Natural killer cell (primary cell): Measurements from ENCODE around the gene ORC6. TPM values are rescaled to one million over a fixed set of nuclear protein-coding genes. Genes with fewer than 3 reads are reported as not detected.

Experiments
- ATAC-seq, 3 donors: fragments of 150-1000 bp in 2 of 3; fragments of 200-7000 bp in 1 of 3; cut with Tn5 transposase; 1 replicate in 1 of 3; 2 replicates in 2 of 3; pipeline ENCODE4 v1.10.0; 2021; ENCODE audit warnings: mild to moderate bottlenecking in 2 of 3, moderate library complexity in 2 of 3
- DNase-seq, 2 donors: peaks; one replicate each; pipeline versions ENCODE4 v3.0.0 to v3.0.0-alpha.2; 2013 to 2021; ENCODE audit warnings: mixed read lengths in 1 of 2
- H3K27ac ChIP-seq: one replicate; pipeline ENCODE4 v1.5.1; 2013; ENCODE audit warnings: mild to moderate bottlenecking, low read length
- H3K27me3 ChIP-seq: one replicate; pipeline ENCODE4 v1.6.1; 2013; ENCODE audit warnings: low read length; ENCODE audit not compliant: control insufficient read depth, insufficient read depth
- H3K36me3 ChIP-seq: one replicate; pipeline ENCODE4 v1.6.1; 2013; ENCODE audit warnings: low read length; ENCODE audit not compliant: control insufficient read depth, insufficient read depth
- H3K4me1 ChIP-seq: one replicate; pipeline ENCODE4 v1.6.1; 2013; ENCODE audit warnings: low read length; ENCODE audit not compliant: control insufficient read depth, insufficient read depth
- H3K4me3 ChIP-seq: one replicate; pipeline ENCODE4 v1.5.1; 2013; ENCODE audit warnings: low read length
- H3K9me3 ChIP-seq: one replicate; pipeline ENCODE4 v1.6.1; 2013; ENCODE audit warnings: low read length; ENCODE audit not compliant: control insufficient read depth, insufficient read depth
- H3K27ac Mint-ChIP-seq, 2 donors: one replicate each; pipeline ENCODE4 v1.8.0; 2022; ENCODE audit warnings: mild to moderate bottlenecking in 2 of 2, mixed read lengths in 2 of 2, moderate library complexity in 1 of 2
- H3K27me3 Mint-ChIP-seq, 2 donors: one replicate each; pipeline ENCODE4 v1.8.0; 2022; ENCODE audit warnings: low read depth in 2 of 2, mixed read lengths in 2 of 2
- H3K36me3 Mint-ChIP-seq: one replicate; pipeline ENCODE4 v1.8.0; 2022; ENCODE audit warnings: mixed read lengths
- H3K4me1 Mint-ChIP-seq, 2 donors: one replicate each; pipeline ENCODE4 v1.8.0; 2022; ENCODE audit warnings: mixed read lengths in 2 of 2
- H3K4me3 Mint-ChIP-seq: one replicate; pipeline ENCODE4 v1.8.0; 2022; ENCODE audit warnings: mild to moderate bottlenecking, moderate library complexity, mixed read lengths
- H3K9me3 Mint-ChIP-seq, 2 donors: one replicate each; pipeline ENCODE4 v1.8.0; 2022; ENCODE audit warnings: mixed read lengths in 2 of 2
- WGBS: methylation state at CpG from one replicate; pipeline ENCODE4 v1.1.7; 2013; ENCODE audit warnings: missing lambda C conversion rate; ENCODE audit not compliant: insufficient coverage; 5-methylcytosine and 5-hydroxymethylcytosine counted together
- intact Hi-C: fragments of 100-400 bp; cut with micrococcal nuclease; formaldehyde crosslinking; loops from one replicate; pipeline ENCODE4 v1.14.2; 2022
- total RNA-seq, 4 donors: library from RNA; stranded (reverse); fragments of 120-200 nt in 1 of 4; gene quantifications; one replicate each; pipeline versions ENCODE4 v1.2.3 to v1.2.4, GENCODE V29; 2013 to 2022
- TF ChIP-seq, protein P1 (sequence below): fragments of 200-600 bp; IDR thresholded peaks from one replicate; pipeline ENCODE4 v1.8.0; 2022; ENCODE audit warnings: antibody characterized with exemption

The ORC6 gene, protein sequence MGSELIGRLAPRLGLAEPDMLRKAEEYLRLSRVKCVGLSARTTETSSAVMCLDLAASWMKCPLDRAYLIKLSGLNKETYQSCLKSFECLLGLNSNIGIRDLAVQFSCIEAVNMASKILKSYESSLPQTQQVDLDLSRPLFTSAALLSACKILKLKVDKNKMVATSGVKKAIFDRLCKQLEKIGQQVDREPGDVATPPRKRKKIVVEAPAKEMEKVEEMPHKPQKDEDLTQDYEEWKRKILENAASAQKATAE
- total RNA-seq, result 10 to 100 TPM in 1 of 3 donors, 1 to 10 TPM in 2; 2.9 to 11.4 (median 5.9) TPM
- 5.0 TPM for total RNA-seq (2013)

DNA sequence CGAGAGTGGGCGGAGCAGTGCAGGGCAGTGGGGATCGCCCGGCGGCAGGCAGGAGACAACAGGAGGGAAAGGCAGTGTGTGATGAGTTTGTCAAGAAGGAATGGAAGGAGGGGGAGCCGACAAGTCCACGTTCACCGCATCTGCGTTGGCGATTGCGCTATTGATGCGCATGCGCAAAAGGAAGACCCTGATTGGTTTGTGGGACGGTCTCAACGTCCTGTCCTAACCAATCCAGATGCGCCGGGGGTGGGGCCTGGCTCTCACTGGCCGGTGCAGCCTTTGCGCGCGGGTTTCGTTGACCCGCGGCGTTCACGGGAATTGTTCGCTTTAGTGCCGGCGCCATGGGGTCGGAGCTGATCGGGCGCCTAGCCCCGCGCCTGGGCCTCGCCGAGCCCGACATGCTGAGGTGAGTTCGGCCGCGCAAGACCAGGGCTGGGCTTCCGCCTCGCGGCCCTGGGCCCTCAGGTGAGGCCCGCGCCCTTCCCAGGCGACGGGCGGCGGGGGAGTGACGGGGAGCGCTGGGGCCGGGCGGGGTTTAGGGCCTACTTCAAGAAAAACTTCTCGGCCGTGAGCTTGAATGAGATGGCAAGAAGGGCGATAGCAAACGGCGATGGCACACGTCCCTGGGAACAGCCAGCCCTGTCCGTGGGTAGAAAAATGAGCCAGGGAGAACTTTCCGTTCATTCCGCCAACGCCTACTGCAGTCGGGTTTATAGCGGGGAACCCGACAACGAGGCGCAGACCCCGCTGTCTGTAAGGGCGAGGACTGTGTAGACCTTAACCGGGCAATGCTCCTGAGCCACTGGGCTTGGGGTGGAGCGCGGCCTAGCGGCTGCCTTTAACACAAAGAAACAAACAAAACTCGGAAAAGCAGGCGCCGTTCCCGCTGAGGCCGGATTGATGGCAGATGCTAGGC lies at the start of gene ORC6:
ORC6 (plus strand) TSS at position 295 of the 916 bp plus-strand sequence; CDS start at position 342, 47 bp downstream.
- no peaks in the 10 kb centered on the region for H3K9me3 Mint-ChIP-seq
- H3K9me3 ChIP-seq, result no peaks in the 10 kb centered on the region
- peaks cover 22% of the 10 kb centered on the region for H3K4me1 ChIP-seq
- no peaks in the 10 kb centered on the region for H3K36me3 ChIP-seq
- TF ChIP-seq, protein P1, sequence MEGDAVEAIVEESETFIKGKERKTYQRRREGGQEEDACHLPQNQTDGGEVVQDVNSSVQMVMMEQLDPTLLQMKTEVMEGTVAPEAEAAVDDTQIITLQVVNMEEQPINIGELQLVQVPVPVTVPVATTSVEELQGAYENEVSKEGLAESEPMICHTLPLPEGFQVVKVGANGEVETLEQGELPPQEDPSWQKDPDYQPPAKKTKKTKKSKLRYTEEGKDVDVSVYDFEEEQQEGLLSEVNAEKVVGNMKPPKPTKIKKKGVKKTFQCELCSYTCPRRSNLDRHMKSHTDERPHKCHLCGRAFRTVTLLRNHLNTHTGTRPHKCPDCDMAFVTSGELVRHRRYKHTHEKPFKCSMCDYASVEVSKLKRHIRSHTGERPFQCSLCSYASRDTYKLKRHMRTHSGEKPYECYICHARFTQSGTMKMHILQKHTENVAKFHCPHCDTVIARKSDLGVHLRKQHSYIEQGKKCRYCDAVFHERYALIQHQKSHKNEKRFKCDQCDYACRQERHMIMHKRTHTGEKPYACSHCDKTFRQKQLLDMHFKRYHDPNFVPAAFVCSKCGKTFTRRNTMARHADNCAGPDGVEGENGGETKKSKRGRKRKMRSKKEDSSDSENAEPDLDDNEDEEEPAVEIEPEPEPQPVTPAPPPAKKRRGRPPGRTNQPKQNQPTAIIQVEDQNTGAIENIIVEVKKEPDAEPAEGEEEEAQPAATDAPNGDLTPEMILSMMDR, result peak; percentile 35
- DNase-seq, result peak; percentile 96 to 97
- H3K27ac ChIP-seq, result peak within 1 kb of the TSS; percentile 94
- under 1% methylated on average over 79 of the region's 79 CpGs for WGBS
- intact Hi-C loops, result loop anchor here (1.0 to 2.0 kb wide), 5 partner anchors 16 to 284 kb away; partner anchors contain the start of genes C16orf87, DNAJA2 and SHCBP1
- no peak within 1 kb of the TSS for H3K4me3 Mint-ChIP-seq
- H3K27ac Mint-ChIP-seq, result no peak within 1 kb of the TSS
- H3K4me3 ChIP-seq, result peak within 1 kb of the TSS; percentile 84
- H3K27me3 Mint-ChIP-seq, result no peaks in the 10 kb centered on the region
- peaks cover 21 to 28% of the 10 kb centered on the region in 2 donors for H3K4me1 Mint-ChIP-seq
- H3K27me3 ChIP-seq, result no peaks in the 10 kb centered on the region
- peak; percentile 75 to 90 (median 79) for ATAC-seq
- H3K36me3 Mint-ChIP-seq, result no peaks in the 10 kb centered on the region

DNA sequence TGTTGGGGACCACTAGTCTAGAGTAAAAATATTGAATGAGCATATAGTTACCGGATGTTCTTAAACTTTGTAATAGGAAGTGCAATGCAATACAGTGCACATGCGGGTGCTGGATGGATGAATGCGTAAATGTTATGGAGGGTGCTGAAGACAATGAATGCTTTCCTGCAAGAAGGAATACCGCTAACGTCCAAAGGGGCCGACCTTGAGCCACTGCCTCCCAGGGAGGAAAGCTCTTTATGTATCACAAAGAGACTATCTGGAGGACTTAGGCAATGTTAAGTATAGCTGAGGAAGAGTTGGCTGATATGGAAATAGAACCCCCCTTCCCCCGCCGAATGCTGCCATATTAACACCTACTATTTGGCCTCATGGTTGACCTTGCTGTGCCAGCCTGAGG lies 40.8 kb upstream of the ORC6 start:
- no peaks in the 10 kb centered on the region for H3K4me1 Mint-ChIP-seq
- no peak overlapping the region for H3K4me3 Mint-ChIP-seq
- Histone ChIP-seq H3K27me3 (no peaks in the 10 kb centered on the region), H3K9me3 (no peaks in the 10 kb centered on the region), H3K4me3 (no peak overlapping the region), H3K36me3 (no peaks in the 10 kb centered on the region), H3K4me1 (no peaks in the 10 kb centered on the region), H3K27ac (no peak overlapping the region)
- intact Hi-C loops, result no loop called here
- ATAC-seq (no peak), DNase-seq (no peak)
- TF ChIP-seq, protein P1, result no peak
- H3K27ac Mint-ChIP-seq, result no peak overlapping the region
- H3K27me3 Mint-ChIP-seq, result peaks cover 0 to 2% of the 10 kb centered on the region in 2 donors
- peaks cover 3% of the 10 kb centered on the region for H3K36me3 Mint-ChIP-seq
- H3K9me3 Mint-ChIP-seq, result peaks cover 1 to 4% of the 10 kb centered on the region in 2 donors
- 98% methylated on average over 7 of the region's 8 CpGs for WGBS

DNA sequence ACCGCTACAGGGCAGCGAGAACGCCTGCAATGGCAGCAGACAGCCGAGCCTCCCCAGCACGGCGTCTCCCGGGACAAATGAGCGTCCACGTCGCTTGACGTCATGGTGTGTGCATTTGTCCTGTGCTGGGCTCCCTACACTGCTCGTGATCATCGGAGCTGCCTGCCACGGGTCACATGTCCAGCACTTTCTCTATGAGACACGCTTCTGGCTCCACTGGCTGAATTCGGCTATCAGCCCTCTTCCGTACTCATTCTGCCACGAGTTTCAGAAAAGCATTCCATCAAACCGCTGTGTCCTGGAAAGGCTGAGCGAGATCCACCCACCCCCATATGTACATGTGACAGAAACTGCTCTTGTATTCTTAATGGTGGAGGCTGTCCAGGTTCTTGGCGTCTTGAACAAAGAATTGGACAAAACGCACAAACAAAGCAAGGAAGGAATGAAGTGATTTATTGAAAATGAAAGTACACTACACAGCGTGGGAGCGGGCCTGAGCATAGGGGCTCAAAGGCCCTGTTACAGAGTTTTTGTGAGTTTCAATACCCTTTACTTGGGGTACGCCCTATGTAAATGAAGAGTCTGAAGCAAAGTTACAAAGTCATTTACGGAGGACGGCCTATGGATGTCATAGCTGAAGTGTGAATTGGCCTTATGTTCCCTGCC lies 39.7 kb upstream of the ORC6 start:
- Mint-ChIP-seq H3K27ac (no peak overlapping the region), H3K4me3 (no peak overlapping the region), H3K9me3 (no peaks in the 10 kb centered on the region), H3K36me3 (no peaks in the 10 kb centered on the region), H3K4me1 (no peaks in the 10 kb centered on the region), H3K27me3 (no peaks in the 10 kb centered on the region)
- ATAC-seq, result no peak
- H3K27me3 ChIP-seq, result no peaks in the 10 kb centered on the region
- no peak overlapping the region for H3K27ac ChIP-seq
- H3K9me3 ChIP-seq, result no peaks in the 10 kb centered on the region
- TF ChIP-seq, protein P1, result no peak
- 98% methylated on average over 25 of the region's 27 CpGs for WGBS
- intact Hi-C loops, result no loop called here
- no peaks in the 10 kb centered on the region for H3K36me3 ChIP-seq
- no peak overlapping the region for H3K4me3 ChIP-seq
- DNase-seq, result no peak
- no peaks in the 10 kb centered on the region for H3K4me1 ChIP-seq
